GM08714 (cell line): ENCODE results near the gene PCDHGB5.

Source experiments
- H3K4me3 ChIP-seq: fragments of 200-500 bp; sonication (Bioruptor generic); 2 replicates; pipeline ENCODE4 v1.5.1; 2014; ENCODE audit warnings: mild to moderate bottlenecking, low read length, inconsistent platforms
- ZNF274 ChIP-seq: IDR thresholded peaks from 2 replicates; pipeline ENCODE4 v1.6.1; 2012; ENCODE audit warnings: mild to moderate bottlenecking, low read depth, low read length

Gene PCDHGB5

DNA sequence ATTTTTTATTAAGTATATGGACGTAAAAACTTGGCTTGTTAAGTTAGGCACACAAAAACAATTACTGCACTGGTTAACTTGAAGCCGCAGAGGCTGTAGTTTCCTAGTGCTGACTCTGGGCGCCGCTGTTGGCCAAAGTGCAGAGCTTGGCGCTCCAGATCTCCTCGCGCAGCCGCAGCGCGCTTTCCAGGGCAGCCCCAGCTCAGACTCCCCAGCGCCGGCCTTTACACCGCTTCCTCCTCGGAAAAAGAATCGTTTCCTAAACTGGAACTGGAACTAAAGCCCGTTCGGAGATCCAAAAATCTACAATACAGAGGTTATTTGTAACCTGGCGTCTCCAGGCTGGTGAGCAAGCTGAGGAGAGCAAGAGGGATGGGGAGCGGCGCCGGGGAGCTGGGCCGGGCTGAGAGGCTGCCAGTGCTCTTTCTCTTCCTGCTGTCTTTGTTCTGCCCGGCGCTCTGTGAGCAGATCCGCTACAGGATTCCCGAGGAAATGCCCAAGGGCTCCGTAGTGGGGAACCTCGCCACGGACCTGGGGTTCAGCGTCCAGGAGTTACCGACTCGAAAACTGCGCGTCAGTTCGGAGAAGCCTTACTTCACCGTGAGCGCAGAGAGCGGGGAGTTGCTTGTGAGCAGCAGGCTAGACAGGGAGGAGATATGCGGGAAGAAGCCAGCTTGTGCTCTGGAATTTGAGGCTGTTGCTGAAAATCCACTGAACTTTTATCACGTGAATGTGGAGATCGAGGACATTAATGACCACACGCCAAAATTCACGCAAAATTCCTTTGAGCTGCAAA, at the start of gene PCDHGB5:
PCDHGB5 (plus strand) TSS at position 192 of the 796 bp plus-strand sequence; CDS start at position 373, 181 bp downstream.
- peak within 1 kb of the TSS; percentile 19; the same call in 1 of the 2 replicates for H3K4me3 ChIP-seq

GRCh38 chr5:141349917-141350619, 47.7 kb upstream of the PCDHGB5 start, which contains the start of gene PCDHGB1:
Gene PCDHGB1, plus strand, starts transcription at chr5:141350099. Its CDS starts 162 bp downstream, at chr5:141350261.
- H3K4me3 ChIP-seq, result peak within 1 kb of the TSS; percentile 36
- TF ChIP-seq ZNF274, result no peak

DNA sequence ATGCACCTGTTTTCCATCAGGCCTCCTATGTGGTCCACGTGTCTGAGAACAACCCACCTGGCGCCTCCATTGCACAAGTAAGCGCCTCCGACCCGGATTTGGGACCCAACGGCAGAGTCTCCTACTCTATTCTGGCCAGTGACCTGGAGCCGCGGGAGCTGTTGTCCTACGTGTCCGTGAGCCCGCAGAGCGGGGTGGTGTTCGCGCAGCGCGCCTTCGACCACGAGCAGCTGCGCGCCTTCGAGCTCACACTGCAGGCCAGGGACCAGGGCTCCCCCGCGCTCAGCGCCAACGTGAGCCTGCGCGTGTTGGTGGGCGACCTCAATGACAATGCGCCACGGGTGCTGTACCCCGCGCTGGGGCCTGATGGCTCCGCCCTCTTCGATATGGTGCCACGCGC, 46.2 kb upstream of the PCDHGB5 start:
- H3K4me3 ChIP-seq, result no peak overlapping the region
- no peak for TF ChIP-seq ZNF274

- H3K4me3 ChIP-seq, result peak within 1 kb of the TSS; percentile 35; the same call in 1 of the 2 replicates
- no peak for TF ChIP-seq ZNF274
These were observed 42.8 kb upstream of the PCDHGB5 start, which contains the start of gene PCDHGA4 for GRCh38 chr5:141354900-141355469. Gene PCDHGA4, plus strand, starts transcription at chr5:141355021. Its CDS starts 87 bp downstream, at chr5:141355108.

DNA sequence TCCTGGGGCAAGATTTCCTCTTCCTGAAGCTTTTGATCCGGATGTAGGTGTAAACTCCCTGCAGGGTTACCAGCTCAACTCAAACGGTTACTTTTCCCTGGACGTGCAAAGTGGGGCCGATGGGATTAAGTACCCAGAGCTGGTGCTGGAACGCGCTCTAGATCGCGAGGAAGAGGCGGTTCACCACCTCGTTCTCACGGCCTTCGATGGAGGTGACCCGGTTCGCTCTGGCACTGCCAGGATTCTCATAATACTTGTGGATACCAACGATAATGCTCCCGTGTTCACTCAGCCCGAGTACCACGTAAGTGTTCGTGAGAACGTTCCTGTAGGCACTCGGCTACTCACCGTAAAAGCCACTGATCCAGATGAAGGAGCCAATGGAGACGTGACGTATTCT, 42.1 kb upstream of the PCDHGB5 start:
- H3K4me3 ChIP-seq, result no peak overlapping the region
- TF ChIP-seq ZNF274, result no peak

GRCh38 chr5:141356133-141356532, 41.6 kb upstream of the PCDHGB5 start:
- no peak overlapping the region for H3K4me3 ChIP-seq
- TF ChIP-seq ZNF274, result no peak

GRCh38 chr5:141356950-141357349, 40.8 kb upstream of the PCDHGB5 start:
- TF ChIP-seq ZNF274, result no peak
- H3K4me3 ChIP-seq, result no peak overlapping the region

- TF ChIP-seq ZNF274, result no peak
- H3K4me3 ChIP-seq, result peak within 1 kb of the TSS; percentile 43; the same call in 1 of the 2 replicates
These were observed 37.8 kb upstream of the PCDHGB5 start, which contains the start of gene PCDHGB2 for GRCh38 chr5:141359790-141360426. Gene PCDHGB2, plus strand, starts transcription at chr5:141359994. Its CDS starts 142 bp downstream, at chr5:141360136.

- no peak overlapping the region; the same call in 1 of the 2 replicates for H3K4me3 ChIP-seq
These were observed 37.1 kb upstream of the PCDHGB5 start for GRCh38 chr5:141360685-141361084.

GRCh38 chr5:141362719-141363118, 35.0 kb upstream of the PCDHGB5 start:
- H3K4me3 ChIP-seq, result no peak overlapping the region
- no peak for TF ChIP-seq ZNF274

More at GRCh38 chr5:141360685-141361084, 37.1 kb upstream of the PCDHGB5 start:
- TF ChIP-seq ZNF274, result no peak

DNA sequence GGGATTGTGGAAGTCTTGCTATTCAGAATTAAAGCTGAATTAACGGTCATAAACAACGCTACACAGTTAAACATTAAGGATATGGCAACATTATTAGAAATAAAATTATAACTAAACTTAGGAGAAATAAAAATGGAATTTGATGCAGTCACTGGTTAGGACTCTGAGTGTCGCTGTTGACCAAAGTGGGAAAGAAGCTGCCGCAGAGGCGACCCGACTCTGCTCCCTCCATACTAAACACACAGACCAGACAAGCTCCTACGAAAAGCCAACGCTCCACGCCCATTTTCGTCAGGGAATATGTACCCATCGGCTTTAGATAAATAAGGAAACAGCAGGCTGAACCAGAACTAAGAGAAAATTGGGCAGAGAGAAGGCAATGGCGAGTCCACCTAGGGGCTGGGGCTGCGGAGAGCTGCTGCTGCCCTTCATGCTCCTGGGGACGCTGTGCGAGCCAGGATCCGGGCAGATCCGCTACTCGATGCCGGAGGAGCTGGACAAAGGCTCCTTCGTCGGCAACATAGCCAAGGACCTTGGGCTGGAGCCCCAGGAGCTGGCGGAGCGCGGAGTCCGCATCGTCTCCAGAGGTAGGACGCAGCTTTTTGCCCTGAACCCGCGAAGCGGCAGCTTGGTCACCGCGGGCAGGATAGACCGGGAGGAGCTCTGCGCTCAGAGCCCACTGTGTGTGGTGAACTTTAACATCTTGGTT, 33.6 kb upstream of the PCDHGB5 start, which contains the start of gene PCDHGA5:
PCDHGA5 (plus strand) TSS at position 211 of the 709 bp plus-strand sequence; CDS start at position 380, 169 bp downstream.
- H3K4me3 ChIP-seq, result no peak within 1 kb of the TSS
- no peak for TF ChIP-seq ZNF274

GRCh38 chr5:141366016-141366896, 31.5 kb upstream of the PCDHGB5 start:
- no peak for TF ChIP-seq ZNF274

More at GRCh38 chr5:141366016-141366896, 31.5 kb upstream of the PCDHGB5 start:
- no peak overlapping the region for H3K4me3 ChIP-seq
